Stimulated activated CD4-positive, alpha-beta T cell treated with anti-CD3 and anti-CD28 coated beads, TNF-alpha, amount 100 ng/mL, for 24 hours (primary cell): ENCODE results near the gene OBSL1.

Experiments used
- DNase-seq, 3 experiments: peaks; one replicate each; pipeline ENCODE4 v3.0.0-alpha.2; 2020; ENCODE audit warnings: low read depth in 3 of 3

The OBSL1 gene

GRCh38 chr2:219565130-219566080 lies 5.9 kb downstream of the OBSL1 start:
- no peak for DNase-seq

GRCh38 chr2:219563271-219563928 lies 7.9 kb downstream of the OBSL1 start:
- DNase-seq = no peak

GRCh38 chr2:219562049-219563020 lies 9.0 kb downstream of the OBSL1 start:
- no peak for DNase-seq

GRCh38 chr2:219561179-219562048 lies 9.9 kb downstream of the OBSL1 start:
- no peak for DNase-seq

GRCh38 chr2:219560893-219561178 lies 10.5 kb downstream of the OBSL1 start:
- no peak for DNase-seq

- DNase-seq = no peak
Observed at GRCh38 chr2:219560037-219560892, 11.1 kb downstream of the OBSL1 start.

- DNase-seq = no peak
Observed at GRCh38 chr2:219559156-219559915, 12.0 kb downstream of the OBSL1 start.

- no peak for DNase-seq
Observed at GRCh38 chr2:219557791-219558785, 13.3 kb downstream of the OBSL1 start.

GRCh38 chr2:219557320-219557719 lies 14.0 kb downstream of the OBSL1 start:
- DNase-seq = no peak

GRCh38 chr2:219556413-219556812 lies 14.9 kb downstream of the OBSL1 start:
- DNase-seq = no peak

GRCh38 chr2:219555956-219556355 lies 15.4 kb downstream of the OBSL1 start:
- no peak for DNase-seq

- no peak for DNase-seq
Observed at GRCh38 chr2:219554350-219554749, 17.0 kb downstream of the OBSL1 start.

- no peak for DNase-seq
Observed at GRCh38 chr2:219553463-219553963, 17.8 kb downstream of the OBSL1 start.

GRCh38 chr2:219553168-219553417 lies 18.2 kb downstream of the OBSL1 start:
- DNase-seq = no peak

GRCh38 chr2:219552382-219553167 lies 18.8 kb downstream of the OBSL1 start:
- DNase-seq = peak; percentile 65 to 79 (median 66)

- no peak for DNase-seq
Observed at GRCh38 chr2:219551441-219552381, 19.6 kb downstream of the OBSL1 start.
